ENCODE measurements around the gene SNX18.
"Not testable (repeated sequence)": the region's sequence is repeated elsewhere in the genome, so short reads cannot be mapped to it uniquely, and the experiment has no call there.

SNX18 gene

GRCh38 chr5:54477941-54478478 lies 39.5 kb upstream of the SNX18 start:
- no peak for DNase-seq (ENCODE audit: low read depth)
- TF ChIP-seq CTCF (IDR thresholded peaks at IDR 0.05; ENCODE audit: low read depth, low read length, missing control alignments), result no peak
- H3K4me3 ChIP-seq (ENCODE audit: low read depth, low read length), result no peak overlapping the region
- in situ Hi-C loops (cut with HindIII; ENCODE audit: low sequenced_read_pairs), result no loop called here

- no peak for DNase-seq (ENCODE audit: low read depth)
- no peak for TF ChIP-seq CTCF (IDR thresholded peaks at IDR 0.05; ENCODE audit: low read depth, low read length, missing control alignments)
- in situ Hi-C loops (cut with HindIII; ENCODE audit: low sequenced_read_pairs), result no loop called here
- H3K4me3 ChIP-seq (ENCODE audit: low read depth, low read length), result no peak overlapping the region
Observed at GRCh38 chr5:54480296-54480695, 37.3 kb upstream of the SNX18 start.

GRCh38 chr5:54484219-54484894 lies 33.2 kb upstream of the SNX18 start:
- no peak for TF ChIP-seq CTCF (IDR thresholded peaks at IDR 0.05; ENCODE audit: low read depth, low read length, missing control alignments)
- no peak overlapping the region for H3K4me3 ChIP-seq (ENCODE audit: low read depth, low read length)
- in situ Hi-C loops (cut with HindIII; ENCODE audit: low sequenced_read_pairs), result no loop called here
- no peak for DNase-seq (ENCODE audit: low read depth)

- in situ Hi-C loops (cut with HindIII; ENCODE audit: low sequenced_read_pairs); H3K4me3 ChIP-seq (ENCODE audit: low read depth, low read length); DNase-seq (ENCODE audit: low read depth): not testable (repeated sequence)
Observed at GRCh38 chr5:54485659-54486058, 31.9 kb upstream of the SNX18 start.

- H3K4me3 ChIP-seq (ENCODE audit: low read depth, low read length); DNase-seq (ENCODE audit: low read depth); in situ Hi-C loops (cut with HindIII; ENCODE audit: low sequenced_read_pairs): not testable (repeated sequence)
Observed at GRCh38 chr5:54489648-54489979, 27.9 kb upstream of the SNX18 start.

- TF ChIP-seq CTCF (IDR thresholded peaks at IDR 0.05; ENCODE audit: low read depth, low read length, missing control alignments), result no peak
- in situ Hi-C loops (cut with HindIII; ENCODE audit: low sequenced_read_pairs), result no loop called here
- H3K4me3 ChIP-seq (ENCODE audit: low read depth, low read length), result no peak overlapping the region
- DNase-seq (ENCODE audit: low read depth), result no peak
Observed at GRCh38 chr5:54491326-54491725, 26.2 kb upstream of the SNX18 start.

- H3K4me3 ChIP-seq (ENCODE audit: low read depth, low read length), result no peak overlapping the region
- no peak for DNase-seq (ENCODE audit: low read depth)
- TF ChIP-seq CTCF (IDR thresholded peaks at IDR 0.05; ENCODE audit: low read depth, low read length, missing control alignments), result no peak
- in situ Hi-C loops (cut with HindIII; ENCODE audit: low sequenced_read_pairs), result no loop called here
Observed at GRCh38 chr5:54492178-54492577, 25.4 kb upstream of the SNX18 start.

GRCh38 chr5:54495027-54495426 lies 22.5 kb upstream of the SNX18 start:
- no peak overlapping the region for H3K4me3 ChIP-seq (ENCODE audit: low read depth, low read length)
- no peak for DNase-seq (ENCODE audit: low read depth)
- in situ Hi-C loops (cut with HindIII; ENCODE audit: low sequenced_read_pairs), result no loop called here
- no peak for TF ChIP-seq CTCF (IDR thresholded peaks at IDR 0.05; ENCODE audit: low read depth, low read length, missing control alignments)

All from astrocyte of the cerebellum (primary cell).